Activated CD4-positive, alpha-beta memory T cell treated with anti-CD3 and anti-CD28 coated beads for 36 hours (primary cell): ENCODE results near the gene ASIC4. TPM values are rescaled to one million over a fixed set of nuclear protein-coding genes. Genes with fewer than 3 reads are reported as not detected.

ENCODE experiments used
- CTCF ChIA-PET: fragments of 350-600 bp; sonication (Branson Sonifier 250); formaldehyde crosslinking; loops from one replicate; lab custom pipeline; 2021; ENCODE audit warnings: antibody characterized with exemption, inconsistent platforms; lab: Charles Lee
- POLR2A ChIA-PET: fragments of 350-600 bp; sonication (Branson Sonifier 250); formaldehyde crosslinking; loops from one replicate; lab custom pipeline; 2021; ENCODE audit warnings: antibody characterized with exemption; lab: Charles Lee
- DNase-seq: peaks from one replicate; pipeline ENCODE4 v3.0.0-alpha.2; 2020
- H3K27ac Mint-ChIP-seq: one replicate; pipeline ENCODE4 v1.8.0; 2021; ENCODE audit warnings: mixed read lengths
- H3K27me3 Mint-ChIP-seq: one replicate; pipeline ENCODE4 v1.8.0; 2021; ENCODE audit warnings: mixed read lengths
- H3K36me3 Mint-ChIP-seq: one replicate; pipeline ENCODE4 v1.8.0; 2021; ENCODE audit warnings: mixed read lengths
- H3K4me1 Mint-ChIP-seq: one replicate; pipeline ENCODE4 v1.8.0; 2021; ENCODE audit warnings: low read depth, mixed read lengths
- H3K4me3 Mint-ChIP-seq: one replicate; pipeline ENCODE4 v1.8.0; 2021; ENCODE audit warnings: mild to moderate bottlenecking, mixed read lengths
- H3K9me3 Mint-ChIP-seq: one replicate; pipeline ENCODE4 v1.8.0; 2021; ENCODE audit warnings: mixed read lengths
- intact Hi-C: fragments of 100-400 bp; cut with micrococcal nuclease; formaldehyde crosslinking; loops from one replicate; pipeline ENCODE4 v1.15.1; 2023
- total RNA-seq, 2 experiments: library from RNA; stranded (reverse); gene quantifications; one replicate each; pipeline ENCODE4 v1.2.3, GENCODE V29; 2021

The ASIC4 gene
- under 1 TPM in 1 of 2 experiments, not detected in 1; 0.07 TPM for total RNA-seq

GRCh38 chr2:219514196-219514761 is at the start of gene ASIC4:
TSS of gene ASIC4 (plus strand) at chr2:219514482. CDS start at chr2:219514725, 243 bp downstream.
- DNase-seq = no peak
- no peak within 1 kb of the TSS for H3K27ac Mint-ChIP-seq
- intact Hi-C loops = no loop called here
- peaks cover 25% of the 10 kb centered on the region for H3K4me1 Mint-ChIP-seq
- ChIA-PET CTCF (interaction anchor here (0.6 to 11.2 kb wide), 3 partner anchors 15 to 112 kb away, joined by 3 to 76 read pairs (median 3); no protein-coding TSS in a partner anchor), POLR2A (no interaction called here)
- peaks cover 74% of the 10 kb centered on the region for H3K27me3 Mint-ChIP-seq
- H3K36me3 Mint-ChIP-seq = no peaks in the 10 kb centered on the region
- no peak within 1 kb of the TSS for H3K4me3 Mint-ChIP-seq
- no peaks in the 10 kb centered on the region for H3K9me3 Mint-ChIP-seq

- H3K4me1 Mint-ChIP-seq = no peaks in the 10 kb centered on the region
- H3K4me3 Mint-ChIP-seq = no peak overlapping the region
- H3K27me3 Mint-ChIP-seq = no peaks in the 10 kb centered on the region
- intact Hi-C loops = no loop called here
- H3K9me3 Mint-ChIP-seq = no peaks in the 10 kb centered on the region
- ChIA-PET CTCF (interaction anchor here (2.2 kb wide), 1 partner anchor 64 kb away, joined by 7 read pairs; no protein-coding TSS in a partner anchor), POLR2A (no interaction called here)
- DNase-seq = no peak
- no peaks in the 10 kb centered on the region for H3K36me3 Mint-ChIP-seq
- no peak overlapping the region for H3K27ac Mint-ChIP-seq
Observed at GRCh38 chr2:219465659-219466561, 48.4 kb upstream of the ASIC4 start.

- Mint-ChIP-seq H3K4me1 (no peaks in the 10 kb centered on the region), H3K27ac (no peak overlapping the region), H3K27me3 (no peaks in the 10 kb centered on the region), H3K9me3 (no peaks in the 10 kb centered on the region), H3K4me3 (no peak overlapping the region), H3K36me3 (no peaks in the 10 kb centered on the region)
- ChIA-PET POLR2A (no interaction called here), CTCF (interaction anchor here (1.7 kb wide), 1 partner anchor 62 kb away, joined by 4 read pairs; no protein-coding TSS in a partner anchor)
- intact Hi-C loops = no loop called here
- no peak for DNase-seq
Observed at GRCh38 chr2:219466816-219467735, 47.2 kb upstream of the ASIC4 start.

- H3K27me3 Mint-ChIP-seq = no peaks in the 10 kb centered on the region
- intact Hi-C loops = no loop called here
- no peak for DNase-seq
- H3K36me3 Mint-ChIP-seq = no peaks in the 10 kb centered on the region
- CTCF ChIA-PET = interaction anchor here (1.7 kb wide), 1 partner anchor 62 kb away, joined by 4 read pairs; no protein-coding TSS in a partner anchor
- H3K4me3 Mint-ChIP-seq = no peak overlapping the region
- H3K4me1 Mint-ChIP-seq = no peaks in the 10 kb centered on the region
- H3K9me3 Mint-ChIP-seq = no peaks in the 10 kb centered on the region
- H3K27ac Mint-ChIP-seq = no peak overlapping the region
- POLR2A ChIA-PET = no interaction called here
Observed at GRCh38 chr2:219467736-219468075, 46.6 kb upstream of the ASIC4 start.

- no peaks in the 10 kb centered on the region for H3K4me1 Mint-ChIP-seq
- ChIA-PET POLR2A (no interaction called here), CTCF (interaction anchor here (1.2 to 1.7 kb wide), 3 partner anchors 30 to 61 kb away, joined by 3 to 4 read pairs (median 4); partner anchors contain the start of gene GMPPA)
- no peaks in the 10 kb centered on the region for H3K9me3 Mint-ChIP-seq
- H3K4me3 Mint-ChIP-seq = no peak overlapping the region
- H3K27ac Mint-ChIP-seq = no peak overlapping the region
- no peaks in the 10 kb centered on the region for H3K36me3 Mint-ChIP-seq
- H3K27me3 Mint-ChIP-seq = no peaks in the 10 kb centered on the region
- DNase-seq = no peak
- intact Hi-C loops = no loop called here
Observed at GRCh38 chr2:219468410-219469185, 45.7 kb upstream of the ASIC4 start.

- intact Hi-C loops = no loop called here
- ChIA-PET POLR2A (no interaction called here), CTCF (interaction anchor here (1.2 to 1.6 kb wide), 2 partner anchors 30 to 60 kb away, joined by 3 to 4 read pairs; partner anchors contain the start of gene GMPPA)
- Mint-ChIP-seq H3K27me3 (no peaks in the 10 kb centered on the region), H3K36me3 (no peaks in the 10 kb centered on the region), H3K9me3 (no peaks in the 10 kb centered on the region), H3K4me3 (no peak overlapping the region), H3K4me1 (no peaks in the 10 kb centered on the region), H3K27ac (no peak overlapping the region)
- DNase-seq = no peak
Observed at GRCh38 chr2:219469186-219469724, 45.0 kb upstream of the ASIC4 start.

GRCh38 chr2:219470429-219470828 is 43.9 kb upstream of the ASIC4 start:
- H3K4me3 Mint-ChIP-seq = no peak overlapping the region
- ChIA-PET POLR2A (no interaction called here), CTCF (interaction anchor here (1.1 to 9.8 kb wide), 3 partner anchors 17 to 59 kb away, joined by 3 to 95 read pairs (median 4); partner anchors contain the start of gene GMPPA)
- H3K27me3 Mint-ChIP-seq = no peaks in the 10 kb centered on the region
- no peaks in the 10 kb centered on the region for H3K36me3 Mint-ChIP-seq
- no peak for DNase-seq
- no peaks in the 10 kb centered on the region for H3K9me3 Mint-ChIP-seq
- intact Hi-C loops = no loop called here
- no peak overlapping the region for H3K27ac Mint-ChIP-seq
- H3K4me1 Mint-ChIP-seq = no peaks in the 10 kb centered on the region

GRCh38 chr2:219471476-219472371 is 42.6 kb upstream of the ASIC4 start:
- ChIA-PET POLR2A (no interaction called here), CTCF (interaction anchor here (9.8 kb wide), 1 partner anchor 58 kb away, joined by 95 read pairs; no protein-coding TSS in a partner anchor)
- Mint-ChIP-seq H3K9me3 (no peaks in the 10 kb centered on the region), H3K27ac (no peak overlapping the region), H3K27me3 (peaks cover 2% of the 10 kb centered on the region), H3K4me1 (peaks cover 4% of the 10 kb centered on the region), H3K36me3 (no peaks in the 10 kb centered on the region), H3K4me3 (no peak overlapping the region)
- intact Hi-C loops = no loop called here
- no peak for DNase-seq

- POLR2A ChIA-PET = no interaction called here
- Mint-ChIP-seq H3K27ac (no peak overlapping the region), H3K36me3 (no peaks in the 10 kb centered on the region), H3K9me3 (no peaks in the 10 kb centered on the region), H3K27me3 (peaks cover 2% of the 10 kb centered on the region), H3K4me1 (peaks cover 4% of the 10 kb centered on the region), H3K4me3 (no peak overlapping the region)
- CTCF ChIA-PET = interaction anchor here (0.7 to 9.8 kb wide), 2 partner anchors 57 to 70 kb away, joined by 4 to 95 read pairs; no protein-coding TSS in a partner anchor
- intact Hi-C loops = no loop called here
- no peak for DNase-seq
Observed at GRCh38 chr2:219472629-219473187, 41.6 kb upstream of the ASIC4 start.

- Mint-ChIP-seq H3K36me3 (no peaks in the 10 kb centered on the region), H3K9me3 (no peaks in the 10 kb centered on the region), H3K4me1 (peaks cover 4% of the 10 kb centered on the region), H3K4me3 (no peak overlapping the region), H3K27ac (no peak overlapping the region), H3K27me3 (peaks cover 2% of the 10 kb centered on the region)
- intact Hi-C loops = no loop called here
- POLR2A ChIA-PET = no interaction called here
- CTCF ChIA-PET = interaction anchor here (0.7 to 9.8 kb wide), 2 partner anchors 56 to 68 kb away, joined by 4 to 95 read pairs; no protein-coding TSS in a partner anchor
- no peak for DNase-seq
Observed at GRCh38 chr2:219473511-219473910, 40.8 kb upstream of the ASIC4 start.
